Type B pancreatic cell (in vitro differentiated cells): Measurements from ENCODE around the gene MYCBPAP. TPM values are rescaled to one million over a fixed set of nuclear protein-coding genes. Genes with fewer than 3 reads are reported as not detected.

ENCODE experiments used
- DNase-seq: peaks from one replicate; pipeline ENCODE4 v3.0.0; 2021; ENCODE audit warnings: mixed read lengths; ENCODE audit not compliant: unreplicated experiment; ENCODE audit errors: extremely low spot score
- H3K27ac Mint-ChIP-seq: 2 replicates; pipeline ENCODE4 v1.8.0; 2021; ENCODE audit warnings: mild to moderate bottlenecking, mixed read lengths
- H3K27me3 Mint-ChIP-seq: 2 replicates; pipeline ENCODE4 v1.8.0; 2021; ENCODE audit warnings: mixed read lengths
- H3K36me3 Mint-ChIP-seq: 2 replicates; pipeline ENCODE4 v1.8.0; 2021; ENCODE audit warnings: mixed read lengths
- H3K4me1 Mint-ChIP-seq: one replicate; pipeline ENCODE4 v1.8.0; 2021; ENCODE audit warnings: mixed read lengths; ENCODE audit not compliant: unreplicated experiment
- H3K4me3 Mint-ChIP-seq: 2 replicates; pipeline ENCODE4 v1.8.0; 2021; ENCODE audit warnings: mild to moderate bottlenecking, mixed read lengths
- H3K9me3 Mint-ChIP-seq: 2 replicates; pipeline ENCODE4 v1.8.0; 2021; ENCODE audit warnings: mixed read lengths
- total RNA-seq: library from RNA; stranded (reverse); gene quantifications from 2 replicates; pipeline ENCODE4 v1.2.1, GENCODE V29; 2021; ENCODE audit warnings: low replicate concordance
- TF ChIP-seq, protein P1 (sequence below): fragments of 200-600 bp; sonication (generic); conservative IDR thresholded peaks from 2 replicates; pipeline ENCODE4 v1.5.0; 2021; ENCODE audit warnings: antibody characterized with exemption, mild to moderate bottlenecking

Gene MYCBPAP
- total RNA-seq, 1 donor from 2014 or later: 4.1 TPM

DNA sequence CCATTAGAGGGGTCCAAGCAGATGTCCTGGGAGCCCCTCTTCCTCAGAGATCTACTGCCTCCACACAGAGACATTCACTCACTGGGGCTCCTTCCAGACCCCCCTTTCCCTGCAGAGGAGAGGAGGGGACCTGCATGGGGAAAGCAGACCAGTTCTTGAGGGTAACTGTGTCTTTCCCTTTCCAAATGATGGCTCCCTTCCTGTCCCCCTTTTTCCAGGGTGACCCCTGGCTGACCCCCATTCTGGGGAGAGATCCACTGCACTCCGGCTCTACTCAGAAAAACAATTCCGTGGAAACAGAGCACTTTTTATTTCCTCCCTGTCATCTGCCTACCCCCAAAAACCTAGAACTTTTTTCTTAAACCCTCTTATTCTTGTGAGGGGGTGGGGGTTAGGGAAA lies 58.6 kb downstream of the MYCBPAP start:
- TF ChIP-seq, protein P1, sequence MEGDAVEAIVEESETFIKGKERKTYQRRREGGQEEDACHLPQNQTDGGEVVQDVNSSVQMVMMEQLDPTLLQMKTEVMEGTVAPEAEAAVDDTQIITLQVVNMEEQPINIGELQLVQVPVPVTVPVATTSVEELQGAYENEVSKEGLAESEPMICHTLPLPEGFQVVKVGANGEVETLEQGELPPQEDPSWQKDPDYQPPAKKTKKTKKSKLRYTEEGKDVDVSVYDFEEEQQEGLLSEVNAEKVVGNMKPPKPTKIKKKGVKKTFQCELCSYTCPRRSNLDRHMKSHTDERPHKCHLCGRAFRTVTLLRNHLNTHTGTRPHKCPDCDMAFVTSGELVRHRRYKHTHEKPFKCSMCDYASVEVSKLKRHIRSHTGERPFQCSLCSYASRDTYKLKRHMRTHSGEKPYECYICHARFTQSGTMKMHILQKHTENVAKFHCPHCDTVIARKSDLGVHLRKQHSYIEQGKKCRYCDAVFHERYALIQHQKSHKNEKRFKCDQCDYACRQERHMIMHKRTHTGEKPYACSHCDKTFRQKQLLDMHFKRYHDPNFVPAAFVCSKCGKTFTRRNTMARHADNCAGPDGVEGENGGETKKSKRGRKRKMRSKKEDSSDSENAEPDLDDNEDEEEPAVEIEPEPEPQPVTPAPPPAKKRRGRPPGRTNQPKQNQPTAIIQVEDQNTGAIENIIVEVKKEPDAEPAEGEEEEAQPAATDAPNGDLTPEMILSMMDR: no peak
- no peak for DNase-seq
- H3K9me3 Mint-ChIP-seq: no peaks in the 10 kb centered on the region
- peaks cover 68% of the 10 kb centered on the region for H3K4me1 Mint-ChIP-seq
- no peak overlapping the region for H3K27ac Mint-ChIP-seq
- no peaks in the 10 kb centered on the region for H3K36me3 Mint-ChIP-seq
- no peak overlapping the region for H3K4me3 Mint-ChIP-seq
- peaks cover 57% of the 10 kb centered on the region for H3K27me3 Mint-ChIP-seq

DNA sequence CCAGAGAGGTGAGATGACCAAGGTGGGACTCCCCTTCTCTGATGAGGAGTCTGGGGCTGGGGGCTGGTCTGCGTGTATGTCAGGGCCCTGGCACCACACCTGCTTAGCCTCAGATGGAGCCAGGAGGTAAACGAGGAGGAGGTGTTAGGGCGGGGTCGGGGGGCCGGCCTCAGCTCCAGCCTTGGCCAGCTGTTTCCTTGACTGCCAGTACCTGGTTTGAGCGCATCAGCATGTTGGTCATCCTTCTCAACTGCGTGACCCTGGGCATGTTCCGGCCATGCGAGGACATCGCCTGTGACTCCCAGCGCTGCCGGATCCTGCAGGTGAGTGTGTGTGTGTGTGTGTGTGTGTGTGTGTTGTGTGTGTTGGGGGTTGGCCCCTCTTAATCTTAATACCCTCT lies 60.4 kb downstream of the MYCBPAP start:
- Mint-ChIP-seq H3K4me3 (no peak overlapping the region), H3K9me3 (no peaks in the 10 kb centered on the region), H3K36me3 (no peaks in the 10 kb centered on the region), H3K27ac (no peak overlapping the region), H3K27me3 (peaks cover 41% of the 10 kb centered on the region), H3K4me1 (peaks cover 58% of the 10 kb centered on the region)
- TF ChIP-seq, protein P1: no peak
- DNase-seq: no peak

- TF ChIP-seq, protein P1: no peak
- H3K9me3 Mint-ChIP-seq: no peaks in the 10 kb centered on the region
- no peaks in the 10 kb centered on the region for H3K36me3 Mint-ChIP-seq
- no peak overlapping the region for H3K4me3 Mint-ChIP-seq
- no peak overlapping the region for H3K27ac Mint-ChIP-seq
- no peak for DNase-seq
- H3K27me3 Mint-ChIP-seq: peaks cover 33% of the 10 kb centered on the region
- peaks cover 58% of the 10 kb centered on the region for H3K4me1 Mint-ChIP-seq
Observed at GRCh38 chr17:50569592-50569991, 61.4 kb downstream of the MYCBPAP start.

DNA sequence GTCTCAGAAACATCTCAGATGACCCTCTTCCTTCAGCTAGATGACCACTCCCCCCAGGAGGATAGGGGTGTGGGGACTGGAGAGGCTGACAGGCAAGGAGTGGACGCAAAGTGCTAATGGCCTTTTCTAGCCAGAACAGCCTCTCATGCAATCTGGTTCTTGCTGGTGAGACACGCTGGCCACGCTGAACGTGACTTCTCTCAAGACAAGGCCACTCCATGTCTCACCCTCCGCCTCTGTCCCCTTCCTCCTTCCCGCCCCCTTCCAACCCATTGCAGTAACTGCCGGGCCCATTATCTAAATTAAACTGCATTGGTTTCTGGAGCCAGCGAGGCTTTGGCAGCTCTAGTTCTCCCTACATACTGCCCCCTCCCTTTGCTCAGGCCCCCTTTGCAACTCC lies 61.8 kb downstream of the MYCBPAP start:
- H3K9me3 Mint-ChIP-seq: no peaks in the 10 kb centered on the region
- no peaks in the 10 kb centered on the region for H3K36me3 Mint-ChIP-seq
- H3K27me3 Mint-ChIP-seq: peaks cover 29% of the 10 kb centered on the region

DNA sequence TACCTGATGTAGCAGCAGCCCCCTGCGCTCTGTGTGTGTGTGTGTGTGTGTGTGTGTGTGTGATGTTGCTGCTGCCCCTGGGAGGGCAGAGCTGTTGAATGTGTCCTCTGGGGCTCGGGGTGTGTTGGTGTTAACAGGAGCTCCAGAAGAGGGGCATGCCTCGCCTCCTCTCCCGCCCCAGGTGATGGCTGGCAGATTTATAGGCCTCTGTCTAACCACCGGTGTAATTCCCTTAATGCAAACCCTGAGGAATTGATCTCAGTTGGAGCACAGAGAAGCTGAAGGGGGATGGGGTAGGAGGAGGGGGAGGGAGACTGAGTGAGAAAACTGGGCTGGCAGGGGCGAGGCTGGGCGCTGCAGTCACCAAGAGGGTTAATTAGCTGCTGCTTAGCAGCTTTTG lies 62.3 kb downstream of the MYCBPAP start:
- Mint-ChIP-seq H3K9me3 (no peaks in the 10 kb centered on the region), H3K27ac (peak overlapping the region; percentile 21), H3K27me3 (peaks cover 25% of the 10 kb centered on the region), H3K4me1 (peaks cover 52% of the 10 kb centered on the region), H3K4me3 (peak overlapping the region; percentile 39), H3K36me3 (no peaks in the 10 kb centered on the region)
- TF ChIP-seq, protein P1: no peak
- no peak for DNase-seq

More for the DNA sequence above, 61.8 kb downstream of the MYCBPAP start:
- Mint-ChIP-seq H3K4me1 (peaks cover 54% of the 10 kb centered on the region), H3K4me3 (peak overlapping the region; percentile 39), H3K27ac (no peak overlapping the region)
- TF ChIP-seq, protein P1: no peak
- no peak for DNase-seq

- Mint-ChIP-seq H3K4me1 (peaks cover 41% of the 10 kb centered on the region), H3K36me3 (no peaks in the 10 kb centered on the region), H3K27ac (no peak overlapping the region), H3K9me3 (no peaks in the 10 kb centered on the region), H3K4me3 (no peak overlapping the region), H3K27me3 (peaks cover 16% of the 10 kb centered on the region)
- DNase-seq: no peak
- TF ChIP-seq, protein P1: no peak
Observed at GRCh38 chr17:50571681-50572080, 63.4 kb downstream of the MYCBPAP start.
